Measurements from ENCODE around the gene PHGDH. TPM values are rescaled to one million over a fixed set of nuclear protein-coding genes. Genes with fewer than 3 reads are reported as not detected.

PHGDH gene
- total and polyA plus RNA-seq, 2 donors from 2014 or later, result 71.9 to 126 TPM

DNA sequence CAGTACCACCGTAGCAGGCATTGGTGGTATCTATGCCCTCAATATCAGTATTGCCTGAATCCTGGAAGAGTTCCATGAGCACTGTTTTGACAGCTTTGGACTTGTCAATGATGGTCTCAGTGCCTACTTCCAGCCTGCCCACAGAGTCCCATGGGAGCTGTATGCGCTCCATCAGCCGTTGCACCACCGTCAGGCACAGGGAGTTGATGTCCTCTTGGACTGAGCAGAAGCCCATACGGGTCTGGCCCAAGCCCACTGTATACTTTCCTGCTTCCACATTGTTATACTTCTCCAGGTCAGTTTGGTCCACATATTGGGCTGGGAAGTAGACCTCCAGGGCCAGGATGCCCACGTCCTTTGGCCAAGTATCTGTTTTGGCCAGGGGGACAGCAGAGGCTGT is 52.5 kb downstream of the PHGDH start:
- Histone ChIP-seq H3K36me3 (ENCODE audit: control insufficient read depth in 2 of 3, insufficient read depth in 3 of 3, low read length in 3 of 3) (no peaks in the 10 kb centered on the region), H3K9ac (ENCODE audit: low read length in 3 of 3) (no peak overlapping the region), H3K27ac (ENCODE audit: low read depth in 2 of 2, low read length in 2 of 2) (no peak overlapping the region), H3K4me3 (ENCODE audit: low read length in 3 of 3) (no peak overlapping the region), H3K4me1 (ENCODE audit: control insufficient read depth in 2 of 3, insufficient read depth in 2 of 3, low read depth in 1 of 3, low read length in 3 of 3) (peaks cover 0 to 12% (median 10%) of the 10 kb centered on the region in 3 donors), H3K27me3 (ENCODE audit: control insufficient read depth, insufficient read depth, low read length) (no peaks in the 10 kb centered on the region), H3K9me3 (ENCODE audit: control insufficient read depth in 2 of 3, insufficient read depth in 1 of 3, low read length in 3 of 3) (no peaks in the 10 kb centered on the region)
- intact Hi-C loops (cut with DNase I), result no loop called here
- TF ChIP-seq, protein P1, sequence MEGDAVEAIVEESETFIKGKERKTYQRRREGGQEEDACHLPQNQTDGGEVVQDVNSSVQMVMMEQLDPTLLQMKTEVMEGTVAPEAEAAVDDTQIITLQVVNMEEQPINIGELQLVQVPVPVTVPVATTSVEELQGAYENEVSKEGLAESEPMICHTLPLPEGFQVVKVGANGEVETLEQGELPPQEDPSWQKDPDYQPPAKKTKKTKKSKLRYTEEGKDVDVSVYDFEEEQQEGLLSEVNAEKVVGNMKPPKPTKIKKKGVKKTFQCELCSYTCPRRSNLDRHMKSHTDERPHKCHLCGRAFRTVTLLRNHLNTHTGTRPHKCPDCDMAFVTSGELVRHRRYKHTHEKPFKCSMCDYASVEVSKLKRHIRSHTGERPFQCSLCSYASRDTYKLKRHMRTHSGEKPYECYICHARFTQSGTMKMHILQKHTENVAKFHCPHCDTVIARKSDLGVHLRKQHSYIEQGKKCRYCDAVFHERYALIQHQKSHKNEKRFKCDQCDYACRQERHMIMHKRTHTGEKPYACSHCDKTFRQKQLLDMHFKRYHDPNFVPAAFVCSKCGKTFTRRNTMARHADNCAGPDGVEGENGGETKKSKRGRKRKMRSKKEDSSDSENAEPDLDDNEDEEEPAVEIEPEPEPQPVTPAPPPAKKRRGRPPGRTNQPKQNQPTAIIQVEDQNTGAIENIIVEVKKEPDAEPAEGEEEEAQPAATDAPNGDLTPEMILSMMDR (IDR thresholded peaks at IDR 0.05; ENCODE audit: borderline replicate concordance, extremely low read depth, insufficient read depth), result no peak
- FAIRE-seq, result no peak
- DNase-seq, result no peak

DNA sequence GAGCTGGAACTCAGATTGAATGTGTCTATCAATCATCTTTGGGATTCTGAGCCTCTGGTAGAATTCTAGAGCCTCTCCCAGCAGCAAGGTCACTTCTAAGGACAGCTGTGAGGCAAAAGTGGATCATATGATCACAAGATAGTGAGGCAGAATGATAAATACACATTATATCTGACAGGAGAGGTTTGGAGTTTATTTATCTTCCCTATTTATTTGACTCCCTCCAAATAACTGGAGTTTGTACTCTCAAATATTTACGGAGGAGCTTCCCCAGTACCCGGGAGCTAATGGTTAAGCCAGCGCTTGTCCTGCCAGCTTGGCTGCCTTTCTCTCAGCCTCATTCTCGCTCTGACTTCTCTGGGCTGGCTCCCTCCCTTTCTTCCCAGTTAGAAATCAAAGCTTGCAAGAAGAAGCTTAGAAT is 54.6 kb downstream of the PHGDH start:
- Histone ChIP-seq H3K9me3 (ENCODE audit: control insufficient read depth in 2 of 3, insufficient read depth in 1 of 3, low read length in 3 of 3) (no peaks in the 10 kb centered on the region), H3K4me1 (ENCODE audit: control insufficient read depth in 2 of 3, insufficient read depth in 2 of 3, low read depth in 1 of 3, low read length in 3 of 3) (peaks cover 0 to 13% (median 10%) of the 10 kb centered on the region in 3 donors), H3K36me3 (ENCODE audit: control insufficient read depth in 2 of 3, insufficient read depth in 3 of 3, low read length in 3 of 3) (no peaks in the 10 kb centered on the region), H3K9ac (ENCODE audit: low read length in 3 of 3) (peak overlapping the region in 1 of 3 donors; percentile 31), H3K27me3 (ENCODE audit: control insufficient read depth, insufficient read depth, low read length) (no peaks in the 10 kb centered on the region), H3K4me3 (ENCODE audit: low read length in 3 of 3) (peak overlapping the region in 2 of 3 donors; percentile 12 to 33), H3K27ac (ENCODE audit: low read depth in 2 of 2, low read length in 2 of 2) (peak overlapping the region; percentile 23 to 58)
- DNase-seq (peak in 1 of 5 donors; percentile 58), FAIRE-seq (peak; percentile 73)
- TF ChIP-seq, protein P1 (IDR thresholded peaks at IDR 0.05; ENCODE audit: borderline replicate concordance, extremely low read depth, insufficient read depth), result no peak
- intact Hi-C loops (cut with DNase I), result no loop called here

DNA sequence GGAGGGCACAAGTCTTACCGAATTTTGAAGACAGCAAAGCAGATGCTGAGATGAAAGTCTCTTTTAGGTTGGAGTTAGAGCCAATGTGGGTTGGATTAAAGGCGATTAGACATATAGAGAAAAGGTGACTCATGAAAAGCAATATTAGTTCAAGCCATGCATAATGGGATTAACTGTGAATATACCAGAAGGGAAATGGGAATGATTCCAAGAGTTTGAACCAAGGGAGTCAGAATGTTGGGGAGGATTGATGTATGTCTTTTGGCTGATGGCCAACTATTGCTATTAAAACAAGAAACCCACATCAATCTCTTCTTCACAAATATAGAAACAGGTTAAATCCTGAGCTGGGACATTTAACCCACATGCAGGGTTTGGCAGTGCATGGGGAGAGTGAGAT is 55.8 kb downstream of the PHGDH start:
- no peaks in the 10 kb centered on the region for H3K9me3 ChIP-seq (ENCODE audit: control insufficient read depth in 2 of 3, insufficient read depth in 1 of 3, low read length in 3 of 3)
- H3K4me3 ChIP-seq (ENCODE audit: low read length in 3 of 3), result peak overlapping the region in 2 of 3 donors; percentile 11 to 33
- no peaks in the 10 kb centered on the region for H3K27me3 ChIP-seq (ENCODE audit: control insufficient read depth, insufficient read depth, low read length)
- DNase-seq (no peak), FAIRE-seq (no peak)
- H3K36me3 ChIP-seq (ENCODE audit: control insufficient read depth in 2 of 3, insufficient read depth in 3 of 3, low read length in 3 of 3), result no peaks in the 10 kb centered on the region
- TF ChIP-seq, protein P1 (IDR thresholded peaks at IDR 0.05; ENCODE audit: borderline replicate concordance, extremely low read depth, insufficient read depth), result no peak
- intact Hi-C loops (cut with DNase I), result no loop called here
- no peak overlapping the region for H3K9ac ChIP-seq (ENCODE audit: low read length in 3 of 3)
- peak overlapping the region in 1 of 2 donors; percentile 23 for H3K27ac ChIP-seq (ENCODE audit: low read depth in 2 of 2, low read length in 2 of 2)
- peaks cover 0 to 14% (median 10%) of the 10 kb centered on the region in 3 donors for H3K4me1 ChIP-seq (ENCODE audit: control insufficient read depth in 2 of 3, insufficient read depth in 2 of 3, low read depth in 1 of 3, low read length in 3 of 3)

DNA sequence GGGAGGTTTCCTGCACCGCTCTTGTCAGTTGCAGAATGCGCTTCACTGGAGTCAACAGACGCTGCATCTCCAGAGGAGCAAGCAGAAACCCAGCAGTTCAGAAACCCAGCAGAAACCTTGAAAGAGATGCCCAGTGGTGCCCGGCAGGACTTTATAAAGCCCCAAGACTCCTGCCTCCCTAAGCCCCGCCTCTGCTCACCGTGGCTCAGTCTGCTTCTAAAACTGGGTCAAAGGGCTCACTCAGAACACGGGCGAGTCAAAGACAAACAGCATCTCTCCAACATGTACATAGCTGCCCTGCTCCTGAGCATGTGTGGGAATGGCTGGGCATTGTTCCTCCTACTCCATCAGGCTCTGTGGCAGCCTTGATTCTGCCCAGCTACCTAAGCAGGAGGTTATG is 57.0 kb downstream of the PHGDH start, which contains the start of gene HMGCS2:
TSS of gene HMGCS2 (minus strand) at position 128 of the 400 bp plus-strand sequence. CDS start at position 67, 61 bp downstream.
- DNase-seq, result no peak
- Histone ChIP-seq H3K36me3 (ENCODE audit: control insufficient read depth in 2 of 3, insufficient read depth in 3 of 3, low read length in 3 of 3) (no peaks in the 10 kb centered on the region), H3K9ac (ENCODE audit: low read length in 3 of 3) (peak within 1 kb of the TSS in 1 of 3 donors; percentile 50), H3K27me3 (ENCODE audit: control insufficient read depth, insufficient read depth, low read length) (no peaks in the 10 kb centered on the region), H3K4me3 (ENCODE audit: low read length in 3 of 3) (peak within 1 kb of the TSS; percentile 30 to 59 (median 33)), H3K4me1 (ENCODE audit: control insufficient read depth in 2 of 3, insufficient read depth in 2 of 3, low read depth in 1 of 3, low read length in 3 of 3) (peaks cover 4 to 19% (median 17%) of the 10 kb centered on the region in 3 donors), H3K9me3 (ENCODE audit: control insufficient read depth in 2 of 3, insufficient read depth in 1 of 3, low read length in 3 of 3) (no peaks in the 10 kb centered on the region), H3K27ac (ENCODE audit: low read depth in 2 of 2, low read length in 2 of 2) (peak within 1 kb of the TSS in 1 of 2 donors; percentile 9)
- FAIRE-seq, result no peak
- TF ChIP-seq, protein P1 (IDR thresholded peaks at IDR 0.05; ENCODE audit: borderline replicate concordance, extremely low read depth, insufficient read depth), result no peak
- intact Hi-C loops (cut with DNase I), result no loop called here

Data from kidney (tissue), 14 donors.